ENCODE data around the gene NFYC.

NFYC gene

DNA sequence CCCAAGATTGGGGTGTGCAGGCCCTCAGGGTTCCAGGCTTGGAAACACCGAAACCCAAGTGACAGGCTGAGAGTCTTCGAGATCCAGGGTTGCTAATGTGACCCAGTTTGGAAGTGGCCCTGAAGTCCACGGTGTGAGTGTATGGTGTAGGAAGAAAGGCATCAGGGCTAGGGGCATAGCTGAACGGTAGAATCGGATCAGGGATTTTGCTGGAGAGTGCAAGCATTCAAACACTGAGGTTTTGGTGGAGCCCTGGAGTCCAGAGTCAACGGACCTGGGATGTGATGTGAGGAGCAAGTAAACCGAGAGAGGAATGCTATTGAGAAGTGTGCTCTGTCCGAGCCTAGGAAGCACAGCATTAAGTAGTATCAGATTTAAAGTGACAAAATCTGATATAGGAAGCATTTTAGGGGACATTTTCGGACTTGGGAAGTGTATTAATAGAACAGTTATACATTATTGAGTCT is 958 bp downstream of the NFYC start:
- Histone ChIP-seq H3K4me3 (replicated peaks; ENCODE audit: low read depth, low read length) (peak overlapping the region; percentile 81), H3K27me3 (replicated peaks; ENCODE audit: control insufficient read depth, insufficient read depth, low read length) (no peaks in the 10 kb centered on the region), H3K36me3 (ENCODE audit: control insufficient read depth, insufficient read depth, low read length) (no peaks in the 10 kb centered on the region)
- TF ChIP-seq, protein P1, sequence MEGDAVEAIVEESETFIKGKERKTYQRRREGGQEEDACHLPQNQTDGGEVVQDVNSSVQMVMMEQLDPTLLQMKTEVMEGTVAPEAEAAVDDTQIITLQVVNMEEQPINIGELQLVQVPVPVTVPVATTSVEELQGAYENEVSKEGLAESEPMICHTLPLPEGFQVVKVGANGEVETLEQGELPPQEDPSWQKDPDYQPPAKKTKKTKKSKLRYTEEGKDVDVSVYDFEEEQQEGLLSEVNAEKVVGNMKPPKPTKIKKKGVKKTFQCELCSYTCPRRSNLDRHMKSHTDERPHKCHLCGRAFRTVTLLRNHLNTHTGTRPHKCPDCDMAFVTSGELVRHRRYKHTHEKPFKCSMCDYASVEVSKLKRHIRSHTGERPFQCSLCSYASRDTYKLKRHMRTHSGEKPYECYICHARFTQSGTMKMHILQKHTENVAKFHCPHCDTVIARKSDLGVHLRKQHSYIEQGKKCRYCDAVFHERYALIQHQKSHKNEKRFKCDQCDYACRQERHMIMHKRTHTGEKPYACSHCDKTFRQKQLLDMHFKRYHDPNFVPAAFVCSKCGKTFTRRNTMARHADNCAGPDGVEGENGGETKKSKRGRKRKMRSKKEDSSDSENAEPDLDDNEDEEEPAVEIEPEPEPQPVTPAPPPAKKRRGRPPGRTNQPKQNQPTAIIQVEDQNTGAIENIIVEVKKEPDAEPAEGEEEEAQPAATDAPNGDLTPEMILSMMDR (IDR thresholded peaks at IDR 0.05; ENCODE audit: insufficient read depth, low read length, poor library complexity, severe bottlenecking) = no peak
- no peak for DNase-seq (ENCODE audit: extremely low read depth, insufficient read length)

DNA sequence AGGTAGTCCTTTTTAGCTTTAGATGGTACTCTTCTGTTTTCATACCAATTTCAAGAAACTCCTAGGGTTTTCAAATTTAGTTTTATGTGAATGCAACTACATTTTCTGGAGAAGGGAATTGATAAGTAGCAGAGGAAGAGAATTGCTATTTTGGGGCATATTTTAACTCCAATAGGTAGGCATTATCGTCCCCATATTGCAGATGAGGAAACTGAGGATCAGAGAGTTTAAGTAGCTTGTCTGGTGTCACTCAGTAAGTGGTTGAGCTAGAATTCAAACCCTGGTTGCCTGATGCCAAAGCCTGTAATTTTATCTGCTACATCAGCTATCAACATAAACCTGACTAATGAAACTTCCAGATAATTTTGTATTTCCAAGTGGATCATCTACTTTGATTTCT is 1.9 kb downstream of the NFYC start:
- DNase-seq (ENCODE audit: extremely low read depth, insufficient read length) = no peak
- Histone ChIP-seq H3K4me3 (replicated peaks; ENCODE audit: low read depth, low read length) (peak overlapping the region; percentile 81), H3K27me3 (replicated peaks; ENCODE audit: control insufficient read depth, insufficient read depth, low read length) (no peaks in the 10 kb centered on the region), H3K36me3 (ENCODE audit: control insufficient read depth, insufficient read depth, low read length) (no peaks in the 10 kb centered on the region)
- TF ChIP-seq, protein P1 (IDR thresholded peaks at IDR 0.05; ENCODE audit: insufficient read depth, low read length, poor library complexity, severe bottlenecking) = no peak

DNA sequence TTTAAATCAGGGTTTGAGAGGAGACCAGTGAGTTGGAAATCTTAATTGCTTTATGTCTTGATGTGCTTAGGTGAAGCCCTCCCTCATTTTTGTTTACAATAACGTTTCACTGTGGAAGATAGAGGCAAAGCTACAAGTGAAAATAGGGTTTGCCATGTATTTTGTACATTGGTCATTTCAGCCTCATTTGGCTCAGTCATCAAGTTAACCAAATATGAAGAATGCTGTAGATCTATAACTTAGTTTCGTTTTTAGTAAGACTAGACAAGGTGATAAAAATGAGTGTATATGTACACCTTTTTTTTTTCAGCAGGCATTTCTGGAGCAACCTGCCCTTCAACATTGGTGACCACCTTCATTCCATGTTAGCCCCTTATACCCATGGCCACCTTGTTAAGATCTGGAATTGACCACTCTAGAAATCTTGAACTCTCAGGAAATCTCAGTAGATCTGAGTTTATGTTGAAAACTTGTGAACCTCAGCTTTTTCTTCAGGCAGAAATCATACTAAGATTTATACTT is 2.9 kb downstream of the NFYC start:
- no peak for DNase-seq (ENCODE audit: extremely low read depth, insufficient read length)
- Histone ChIP-seq H3K4me3 (replicated peaks; ENCODE audit: low read depth, low read length) (peak overlapping the region; percentile 9; the same call in 1 of the 2 replicates), H3K27me3 (replicated peaks; ENCODE audit: control insufficient read depth, insufficient read depth, low read length) (no peaks in the 10 kb centered on the region), H3K36me3 (ENCODE audit: control insufficient read depth, insufficient read depth, low read length) (no peaks in the 10 kb centered on the region)
- TF ChIP-seq, protein P1 (IDR thresholded peaks at IDR 0.05; ENCODE audit: insufficient read depth, low read length, poor library complexity, severe bottlenecking) = no peak

DNA sequence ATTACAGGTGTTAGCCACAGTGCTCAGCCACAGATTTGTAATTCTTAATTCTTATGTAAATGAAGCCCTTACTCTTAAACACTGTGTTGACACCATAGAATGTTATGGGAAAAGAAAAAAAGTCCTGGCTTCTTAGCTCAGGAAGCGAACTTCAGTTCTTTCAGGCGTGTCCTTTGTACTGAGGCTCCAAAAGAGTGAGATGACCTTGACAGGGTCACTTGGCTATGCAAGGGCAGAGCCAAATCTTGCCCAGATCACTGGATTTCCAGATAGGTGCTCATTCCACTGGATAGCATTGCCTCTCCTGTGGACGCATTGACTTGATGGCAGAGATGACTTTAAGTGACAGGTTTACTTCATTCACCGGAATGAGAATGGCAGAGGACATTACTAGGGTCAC is 4.8 kb downstream of the NFYC start:
- Histone ChIP-seq H3K27me3 (replicated peaks; ENCODE audit: control insufficient read depth, insufficient read depth, low read length) (no peaks in the 10 kb centered on the region), H3K4me3 (replicated peaks; ENCODE audit: low read depth, low read length) (no peak overlapping the region), H3K36me3 (ENCODE audit: control insufficient read depth, insufficient read depth, low read length) (no peaks in the 10 kb centered on the region; the same call in 1 of the 2 replicates)
- DNase-seq (ENCODE audit: extremely low read depth, insufficient read length) = no peak
- TF ChIP-seq, protein P1 (IDR thresholded peaks at IDR 0.05; ENCODE audit: insufficient read depth, low read length, poor library complexity, severe bottlenecking) = no peak

DNA sequence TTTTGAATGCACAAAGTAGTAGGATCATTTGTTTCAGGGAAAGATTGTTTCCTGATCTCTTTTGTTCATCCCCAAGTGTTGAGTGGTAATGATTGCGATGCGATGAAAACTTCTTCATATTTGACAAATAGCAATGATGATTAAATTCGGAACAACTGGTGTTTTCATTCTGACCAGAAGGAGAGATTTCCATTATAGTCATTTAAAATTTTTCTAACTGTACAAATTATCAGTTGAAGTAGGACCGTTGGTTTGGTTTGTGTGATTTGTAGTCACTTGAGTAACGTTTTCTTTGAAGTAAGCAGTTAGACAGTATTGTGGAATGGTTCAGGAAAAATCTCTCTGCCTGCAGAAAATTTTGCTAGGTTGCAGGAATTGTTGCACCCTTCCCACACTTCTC is 5.9 kb downstream of the NFYC start:
- no peak for DNase-seq (ENCODE audit: extremely low read depth, insufficient read length)
- Histone ChIP-seq H3K27me3 (replicated peaks; ENCODE audit: control insufficient read depth, insufficient read depth, low read length) (no peaks in the 10 kb centered on the region), H3K36me3 (ENCODE audit: control insufficient read depth, insufficient read depth, low read length) (no peaks in the 10 kb centered on the region; the same call in 1 of the 2 replicates), H3K4me3 (replicated peaks; ENCODE audit: low read depth, low read length) (no peak overlapping the region)
- TF ChIP-seq, protein P1 (IDR thresholded peaks at IDR 0.05; ENCODE audit: insufficient read depth, low read length, poor library complexity, severe bottlenecking) = no peak

DNA sequence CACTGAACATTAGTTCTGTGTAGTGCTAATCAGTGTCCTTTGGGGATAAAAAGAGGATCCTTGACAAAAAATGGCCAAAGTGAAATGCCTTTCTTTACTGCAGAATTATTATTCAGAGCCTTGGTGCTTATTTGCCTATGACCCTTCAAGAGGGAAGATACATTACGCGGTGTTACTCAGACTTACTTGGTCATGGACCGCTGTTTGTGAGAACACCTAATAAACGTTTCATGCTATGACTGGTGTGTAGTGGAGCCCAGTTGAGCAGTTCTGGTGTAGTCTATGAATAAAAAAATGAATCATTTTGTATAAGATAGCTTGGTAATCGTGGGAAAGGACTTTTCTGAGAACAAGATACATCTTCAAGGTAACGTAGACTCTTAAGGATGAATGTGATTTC is 8.3 kb downstream of the NFYC start:
- H3K36me3 ChIP-seq (ENCODE audit: control insufficient read depth, insufficient read depth, low read length) = no peaks in the 10 kb centered on the region; the same call in 1 of the 2 replicates
- no peaks in the 10 kb centered on the region for H3K27me3 ChIP-seq (replicated peaks; ENCODE audit: control insufficient read depth, insufficient read depth, low read length)
- peak overlapping the region; percentile 32 for H3K4me3 ChIP-seq (replicated peaks; ENCODE audit: low read depth, low read length)
- TF ChIP-seq, protein P1 (IDR thresholded peaks at IDR 0.05; ENCODE audit: insufficient read depth, low read length, poor library complexity, severe bottlenecking) = no peak
- DNase-seq (ENCODE audit: extremely low read depth, insufficient read length) = peak; percentile 70
